ENCODE measurements around the gene SLC15A5. TPM values are rescaled to one million over a fixed set of nuclear protein-coding genes. Genes with fewer than 3 reads are reported as not detected.
A peak's percentile ranks its signal among the peaks of the same experiment; 100 is the strongest.

Gene SLC15A5
- total and polyA plus RNA-seq, 2 donors from 2014 or later, result not detected

DNA sequence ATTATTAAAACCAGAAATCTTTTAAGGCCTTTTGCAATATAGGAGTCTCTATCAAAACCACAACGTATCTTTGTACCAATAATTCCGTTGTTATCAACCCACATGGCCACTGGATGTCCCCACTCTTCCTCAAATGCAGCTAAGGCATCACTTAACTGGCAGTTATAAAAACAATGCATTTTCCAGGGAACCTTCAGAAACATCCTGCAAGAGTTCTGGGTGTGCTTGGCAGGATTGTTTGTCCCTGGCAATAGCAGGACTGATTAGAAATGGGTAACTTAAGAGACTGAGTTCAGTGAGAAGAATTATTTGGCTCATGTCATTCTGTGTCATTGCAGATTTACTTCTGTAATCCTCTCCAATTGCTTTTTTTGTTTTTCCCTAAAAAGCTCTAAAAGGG lies 112.0 kb downstream of the SLC15A5 start:
- Histone ChIP-seq H3K27ac (ENCODE audit: low read depth in 2 of 2, low read length in 2 of 2) (no peak overlapping the region), H3K9ac (ENCODE audit: low read length in 3 of 3) (no peak overlapping the region), H3K36me3 (ENCODE audit: control insufficient read depth in 2 of 3, insufficient read depth in 3 of 3, low read length in 3 of 3) (no peaks in the 10 kb centered on the region), H3K4me3 (ENCODE audit: low read length in 3 of 3) (no peak overlapping the region), H3K4me1 (ENCODE audit: control insufficient read depth in 2 of 3, insufficient read depth in 2 of 3, low read depth in 1 of 3, low read length in 3 of 3) (peaks cover 0 to 7% (median 0%) of the 10 kb centered on the region in 3 donors), H3K27me3 (ENCODE audit: control insufficient read depth, insufficient read depth, low read length) (no peaks in the 10 kb centered on the region), H3K9me3 (ENCODE audit: control insufficient read depth in 2 of 3, insufficient read depth in 1 of 3, low read length in 3 of 3) (no peaks in the 10 kb centered on the region)
- DNase-seq (peak in 3 of 5 donors; percentile 17 to 67 (median 62)), FAIRE-seq (peak; percentile 71)
- TF ChIP-seq, protein P1, sequence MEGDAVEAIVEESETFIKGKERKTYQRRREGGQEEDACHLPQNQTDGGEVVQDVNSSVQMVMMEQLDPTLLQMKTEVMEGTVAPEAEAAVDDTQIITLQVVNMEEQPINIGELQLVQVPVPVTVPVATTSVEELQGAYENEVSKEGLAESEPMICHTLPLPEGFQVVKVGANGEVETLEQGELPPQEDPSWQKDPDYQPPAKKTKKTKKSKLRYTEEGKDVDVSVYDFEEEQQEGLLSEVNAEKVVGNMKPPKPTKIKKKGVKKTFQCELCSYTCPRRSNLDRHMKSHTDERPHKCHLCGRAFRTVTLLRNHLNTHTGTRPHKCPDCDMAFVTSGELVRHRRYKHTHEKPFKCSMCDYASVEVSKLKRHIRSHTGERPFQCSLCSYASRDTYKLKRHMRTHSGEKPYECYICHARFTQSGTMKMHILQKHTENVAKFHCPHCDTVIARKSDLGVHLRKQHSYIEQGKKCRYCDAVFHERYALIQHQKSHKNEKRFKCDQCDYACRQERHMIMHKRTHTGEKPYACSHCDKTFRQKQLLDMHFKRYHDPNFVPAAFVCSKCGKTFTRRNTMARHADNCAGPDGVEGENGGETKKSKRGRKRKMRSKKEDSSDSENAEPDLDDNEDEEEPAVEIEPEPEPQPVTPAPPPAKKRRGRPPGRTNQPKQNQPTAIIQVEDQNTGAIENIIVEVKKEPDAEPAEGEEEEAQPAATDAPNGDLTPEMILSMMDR (IDR thresholded peaks at IDR 0.05; ENCODE audit: borderline replicate concordance, extremely low read depth, insufficient read depth), result peak; percentile 53
- intact Hi-C loops (cut with DNase I), result no loop called here

DNA sequence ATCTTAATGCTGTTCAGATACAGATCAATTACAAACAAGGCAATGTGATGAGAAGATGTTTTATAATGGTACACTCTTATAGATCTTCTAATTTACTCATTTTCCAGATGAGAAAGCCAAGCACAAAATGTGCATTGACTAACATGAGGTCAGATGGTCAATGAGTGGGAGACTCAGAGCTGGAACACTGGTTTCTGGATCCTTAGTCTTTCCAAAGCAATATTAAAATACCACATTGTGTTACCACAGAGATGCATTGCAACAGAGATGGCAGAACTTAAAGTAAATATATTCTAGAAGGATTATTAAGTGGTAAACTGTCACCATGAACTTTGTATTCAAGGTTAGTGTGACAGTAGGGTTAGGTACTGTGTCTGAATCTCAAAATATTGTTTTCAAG lies 113.6 kb downstream of the SLC15A5 start:
- no peak overlapping the region for H3K27ac ChIP-seq (ENCODE audit: low read depth in 2 of 2, low read length in 2 of 2)

DNA sequence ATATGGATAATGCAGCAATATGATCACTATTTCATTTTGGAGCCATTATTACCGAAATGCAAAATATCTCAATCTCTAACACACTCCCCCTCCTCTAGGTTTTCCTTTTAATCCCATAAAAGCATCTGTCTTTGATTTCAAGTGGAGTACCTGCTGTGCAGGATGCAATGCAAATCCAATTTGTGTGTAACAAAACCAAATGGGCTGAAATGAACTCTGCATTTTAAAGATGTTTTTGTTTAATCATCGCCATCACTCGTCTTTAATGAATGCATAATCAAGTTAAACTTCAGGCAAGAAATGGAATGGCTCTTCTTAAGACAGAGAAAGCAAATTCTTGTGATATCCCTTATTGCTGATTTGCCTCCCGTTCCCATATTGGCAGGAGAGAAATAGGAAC lies 114.3 kb downstream of the SLC15A5 start:
- intact Hi-C loops (cut with DNase I), result no loop called here
- no peaks in the 10 kb centered on the region for H3K36me3 ChIP-seq (ENCODE audit: control insufficient read depth in 2 of 3, insufficient read depth in 3 of 3, low read length in 3 of 3)
- TF ChIP-seq, protein P1 (IDR thresholded peaks at IDR 0.05; ENCODE audit: borderline replicate concordance, extremely low read depth, insufficient read depth), result no peak
- H3K9me3 ChIP-seq (ENCODE audit: control insufficient read depth in 2 of 3, insufficient read depth in 1 of 3, low read length in 3 of 3), result no peaks in the 10 kb centered on the region
- H3K4me1 ChIP-seq (ENCODE audit: control insufficient read depth in 2 of 3, insufficient read depth in 2 of 3, low read depth in 1 of 3, low read length in 3 of 3), result peaks cover 0 to 7% (median 0%) of the 10 kb centered on the region in 3 donors
- H3K27me3 ChIP-seq (ENCODE audit: control insufficient read depth, insufficient read depth, low read length), result no peaks in the 10 kb centered on the region
- DNase-seq (no peak), FAIRE-seq (no peak)
- no peak overlapping the region for H3K9ac ChIP-seq (ENCODE audit: low read length in 3 of 3)
- no peak overlapping the region for H3K27ac ChIP-seq (ENCODE audit: low read depth in 2 of 2, low read length in 2 of 2)
- no peak overlapping the region for H3K4me3 ChIP-seq (ENCODE audit: low read length in 3 of 3)

More for the DNA sequence above, 113.6 kb downstream of the SLC15A5 start:
- Histone ChIP-seq H3K4me1 (ENCODE audit: control insufficient read depth in 2 of 3, insufficient read depth in 2 of 3, low read depth in 1 of 3, low read length in 3 of 3) (peaks cover 0 to 7% (median 0%) of the 10 kb centered on the region in 3 donors), H3K4me3 (ENCODE audit: low read length in 3 of 3) (no peak overlapping the region), H3K9me3 (ENCODE audit: control insufficient read depth in 2 of 3, insufficient read depth in 1 of 3, low read length in 3 of 3) (no peaks in the 10 kb centered on the region), H3K9ac (ENCODE audit: low read length in 3 of 3) (no peak overlapping the region), H3K27me3 (ENCODE audit: control insufficient read depth, insufficient read depth, low read length) (no peaks in the 10 kb centered on the region), H3K36me3 (ENCODE audit: control insufficient read depth in 2 of 3, insufficient read depth in 3 of 3, low read length in 3 of 3) (no peaks in the 10 kb centered on the region)
- intact Hi-C loops (cut with DNase I), result no loop called here
- TF ChIP-seq, protein P1 (IDR thresholded peaks at IDR 0.05; ENCODE audit: borderline replicate concordance, extremely low read depth, insufficient read depth), result no peak
- no peak for DNase-seq
- FAIRE-seq, result no peak

DNA sequence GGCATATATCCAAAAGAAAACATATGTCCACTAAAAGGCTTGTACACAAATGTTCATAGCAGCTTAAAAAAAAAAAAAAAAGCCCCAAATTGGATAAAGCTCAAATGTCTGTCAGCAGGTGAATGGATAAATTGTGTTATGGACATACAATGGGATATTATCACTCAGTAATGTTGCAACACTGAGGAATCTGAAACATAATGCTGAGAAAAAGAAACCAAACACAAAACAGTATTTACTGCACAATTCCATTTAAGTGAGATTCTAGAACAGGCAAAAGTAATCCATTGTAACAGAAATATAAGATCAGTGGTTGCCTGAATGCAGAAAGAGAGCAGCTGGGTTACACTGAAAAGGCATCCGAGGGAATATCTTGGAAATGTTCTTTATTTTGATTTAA lies 117.9 kb downstream of the SLC15A5 start:
- Histone ChIP-seq H3K27ac (ENCODE audit: low read depth in 2 of 2, low read length in 2 of 2) (no peak overlapping the region), H3K4me3 (ENCODE audit: low read length in 3 of 3) (no peak overlapping the region), H3K36me3 (ENCODE audit: control insufficient read depth in 2 of 3, insufficient read depth in 3 of 3, low read length in 3 of 3) (no peaks in the 10 kb centered on the region), H3K9me3 (ENCODE audit: control insufficient read depth in 2 of 3, insufficient read depth in 1 of 3, low read length in 3 of 3) (no peaks in the 10 kb centered on the region), H3K4me1 (ENCODE audit: control insufficient read depth in 2 of 3, insufficient read depth in 2 of 3, low read depth in 1 of 3, low read length in 3 of 3) (no peaks in the 10 kb centered on the region), H3K27me3 (ENCODE audit: control insufficient read depth, insufficient read depth, low read length) (no peaks in the 10 kb centered on the region), H3K9ac (ENCODE audit: low read length in 3 of 3) (no peak overlapping the region)
- TF ChIP-seq, protein P1 (IDR thresholded peaks at IDR 0.05; ENCODE audit: borderline replicate concordance, extremely low read depth, insufficient read depth), result no peak
- DNase-seq (no peak), FAIRE-seq (no peak)
- intact Hi-C loops (cut with DNase I), result no loop called here

Measured in kidney (tissue), 14 donors.